PC-3 (cell line): ENCODE measurements around the gene STAB2.

Source experiments
- EZH2 ChIP-seq: fragments of 300-600 bp; sonication (generic); IDR thresholded peaks from one replicate; pipeline ENCODE4 v1.6.1; 2017; ENCODE audit warnings: antibody characterized with exemption, mild to moderate bottlenecking, low read length; ENCODE audit not compliant: unreplicated experiment
- TF ChIP-seq, protein P1 (sequence below): fragments of 300-600 bp; sonication (generic); conservative IDR thresholded peaks from 2 replicates; pipeline ENCODE4 v1.5.1; 2017; ENCODE audit warnings: antibody characterized with exemption, low read depth, mild to moderate bottlenecking, low read length

DNA sequence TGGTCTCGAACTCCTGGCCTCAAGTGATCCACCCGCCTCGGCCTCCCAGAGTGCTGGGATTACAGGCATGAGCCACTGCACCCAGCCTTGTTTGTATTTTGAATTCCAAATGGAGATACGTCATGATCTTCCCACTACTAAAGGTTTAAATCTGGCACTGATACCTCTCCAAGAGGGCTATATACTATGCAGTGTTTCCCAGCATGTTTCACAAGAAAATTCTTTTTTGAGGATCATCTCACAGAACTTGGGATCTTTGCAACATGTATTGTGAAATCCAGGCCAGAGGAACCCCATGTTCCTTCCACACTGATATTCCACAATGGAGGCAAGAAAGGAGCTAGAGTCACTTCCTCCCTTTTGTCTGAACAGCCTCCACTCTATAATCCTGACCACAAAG, 141.2 kb downstream of the STAB2 start:
- TF ChIP-seq, protein P1, sequence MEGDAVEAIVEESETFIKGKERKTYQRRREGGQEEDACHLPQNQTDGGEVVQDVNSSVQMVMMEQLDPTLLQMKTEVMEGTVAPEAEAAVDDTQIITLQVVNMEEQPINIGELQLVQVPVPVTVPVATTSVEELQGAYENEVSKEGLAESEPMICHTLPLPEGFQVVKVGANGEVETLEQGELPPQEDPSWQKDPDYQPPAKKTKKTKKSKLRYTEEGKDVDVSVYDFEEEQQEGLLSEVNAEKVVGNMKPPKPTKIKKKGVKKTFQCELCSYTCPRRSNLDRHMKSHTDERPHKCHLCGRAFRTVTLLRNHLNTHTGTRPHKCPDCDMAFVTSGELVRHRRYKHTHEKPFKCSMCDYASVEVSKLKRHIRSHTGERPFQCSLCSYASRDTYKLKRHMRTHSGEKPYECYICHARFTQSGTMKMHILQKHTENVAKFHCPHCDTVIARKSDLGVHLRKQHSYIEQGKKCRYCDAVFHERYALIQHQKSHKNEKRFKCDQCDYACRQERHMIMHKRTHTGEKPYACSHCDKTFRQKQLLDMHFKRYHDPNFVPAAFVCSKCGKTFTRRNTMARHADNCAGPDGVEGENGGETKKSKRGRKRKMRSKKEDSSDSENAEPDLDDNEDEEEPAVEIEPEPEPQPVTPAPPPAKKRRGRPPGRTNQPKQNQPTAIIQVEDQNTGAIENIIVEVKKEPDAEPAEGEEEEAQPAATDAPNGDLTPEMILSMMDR, result no peak
- no peak for TF ChIP-seq EZH2
